HCT116 (cell line): ENCODE data around the gene COL4A1. TPM values are rescaled to one million over a fixed set of nuclear protein-coding genes. Genes with fewer than 3 reads are reported as not detected.

Experiments used
- ATAC-seq: fragments of 200-7000 bp; cut with Tn5 transposase; 2 replicates; pipeline ENCODE4 v1.9.1; 2020; ENCODE audit warnings: mild to moderate bottlenecking, moderate library complexity
- BruUV-seq: library from RNA; stranded (reverse); fragments of 400-500 nt; replicated peaks from 2 replicates; lab custom pipeline; 2021; lab: Mats Ljungman, UMichigan
- CTCF ChIA-PET: fragments of 300-600 bp; sonication (Branson Sonifier 250); formaldehyde crosslinking; loops from one replicate; lab custom pipeline; 2021; ENCODE audit warnings: antibody characterized with exemption; lab: Charles Lee
- POLR2A ChIA-PET: fragments of 300-600, 350-600 bp; sonication (Branson Sonifier 250); formaldehyde crosslinking; loops from one replicate; lab custom pipeline; 2021; ENCODE audit warnings: antibody characterized with exemption; lab: Charles Lee
- RAD21 ChIA-PET, 2 experiments: fragments of 300-600 bp; sonication (Branson Sonifier 250); formaldehyde crosslinking; loops; one replicate each; lab custom pipeline; 2023; ENCODE audit warnings: low total read pairs in 2 of 2; ENCODE audit not compliant: uncharacterized antibody in 2 of 2, unreplicated experiment in 2 of 2, low non-redundant PET in 1 of 2; lab: Charles Lee
- DNase-seq: peaks from one replicate; pipeline ENCODE4 v3.0.0-alpha.2; 2010; ENCODE audit warnings: low read depth, low spot score
- H2AFZ ChIP-seq: fragments of 200-600 bp; shearing (Covaris generic), sonication (generic); 2 replicates; pipeline ENCODE4 v1.6.1; 2017; ENCODE audit warnings: low read depth, mixed run types, mixed read lengths, antibody characterized with exemption, low read length; ENCODE audit not compliant: poor library complexity, severe bottlenecking
- H3K27ac ChIP-seq: 2 replicates; pipeline ENCODE4 v1.5.1; 2012; ENCODE audit warnings: low read depth, low read length
- H3K27me3 ChIP-seq: fragments of 200-600 bp; sonication (generic); 2 replicates; pipeline ENCODE4 v1.6.1; 2016; ENCODE audit warnings: mixed run types, low read length, mixed read lengths; ENCODE audit not compliant: insufficient read depth
- H3K36me3 ChIP-seq, 2 experiments: fragments of 200-500 bp in 1 of 2; fragments of 200-600 bp in 1 of 2; sonication (Bioruptor generic) in 1 of 2; sonication (generic) in 1 of 2; 2 replicates each; pipeline versions ENCODE4 v1.5.1 to v1.6.1; 2014 to 2016; ENCODE audit warnings: low read length in 2 of 2, inconsistent platforms in 1 of 2, mixed read lengths in 1 of 2, mixed run types in 1 of 2; ENCODE audit not compliant: insufficient read depth in 2 of 2, control insufficient read depth in 1 of 2
- H3K4me1 ChIP-seq, 2 experiments: fragments of 200-600 bp in 1 of 2; sonication (generic) in 1 of 2; 2 replicates each; pipeline versions ENCODE4 v1.5.1 to v1.6.1; 2012 to 2017; ENCODE audit warnings: low read length in 2 of 2, inconsistent platforms in 1 of 2, mild to moderate bottlenecking in 1 of 2, mixed read lengths in 1 of 2, mixed run types in 1 of 2, moderate library complexity in 1 of 2; ENCODE audit not compliant: insufficient read depth in 2 of 2, control insufficient read depth in 1 of 2
- H3K4me2 ChIP-seq: fragments of 200-600 bp; sonication (generic); 2 replicates; pipeline ENCODE4 v1.6.1; 2017; ENCODE audit warnings: mixed run types, low read length, mixed read lengths
- H3K4me3 ChIP-seq, 2 experiments: fragments of 200-600 bp in 1 of 2; sonication (generic) in 1 of 2; replicated peaks in 1 of 2; 2 replicates each; pipeline ENCODE4 v1.5.1; 2011 to 2016; ENCODE audit warnings: low read length in 2 of 2, control low read depth in 1 of 2, low read depth in 1 of 2, mild to moderate bottlenecking in 1 of 2, mixed read lengths in 1 of 2, mixed run types in 1 of 2
- H3K79me2 ChIP-seq: fragments of 200-600 bp; sonication (generic); 2 replicates; pipeline ENCODE4 v1.6.1; 2017; ENCODE audit warnings: mild to moderate bottlenecking, mixed run types, low read length, moderate library complexity, mixed read lengths; ENCODE audit not compliant: insufficient read depth
- H3K9ac ChIP-seq: fragments of 200-600 bp; sonication (generic); 2 replicates; pipeline ENCODE4 v1.6.1; 2016; ENCODE audit warnings: low read length, mixed read lengths
- H3K9me2 ChIP-seq: fragments of 200-600 bp; sonication (generic), shearing (Covaris generic); 2 replicates; pipeline ENCODE4 v1.6.1; 2017; ENCODE audit warnings: mixed run types, mild to moderate bottlenecking, moderate library complexity; ENCODE audit not compliant: insufficient read depth
- H3K9me3 ChIP-seq, 2 experiments: fragments of 200-500 bp in 1 of 2; fragments of 200-600 bp in 1 of 2; sonication (Bioruptor generic) in 1 of 2; sonication (generic) in 1 of 2; 2 replicates each; pipeline ENCODE4 v1.6.1; 2014 to 2017; ENCODE audit warnings: low read length in 2 of 2, mixed read lengths in 2 of 2, inconsistent platforms in 1 of 2, low read depth in 1 of 2, mild to moderate bottlenecking in 1 of 2, mixed run types in 1 of 2, moderate library complexity in 1 of 2; ENCODE audit not compliant: control insufficient read depth in 1 of 2, insufficient read depth in 1 of 2
- H4K20me1 ChIP-seq: fragments of 200-600 bp; sonication (generic), shearing (Covaris generic); 2 replicates; pipeline ENCODE4 v1.6.1; 2017; ENCODE audit warnings: mixed run types, mild to moderate bottlenecking, moderate library complexity; ENCODE audit not compliant: insufficient read depth
- ATF3 ChIP-seq: IDR thresholded peaks from 2 replicates; pipeline ENCODE4 v1.6.1; 2012
- CBX3 ChIP-seq: IDR thresholded peaks from 2 replicates; pipeline ENCODE4 v1.6.1; 2012; ENCODE audit warnings: low read depth
- CEBPB ChIP-seq: IDR thresholded peaks from 2 replicates; pipeline ENCODE4 v1.6.1; 2012; ENCODE audit warnings: low read depth
- CTCF ChIP-seq, 3 experiments: fragments of 200-600 bp in 1 of 3; sonication (generic) in 1 of 3; IDR thresholded peaks in 2 of 3; conservative IDR thresholded peaks in 1 of 3; 2 replicates each; pipeline ENCODE4 v1.5.1; 2012 to 2017; ENCODE audit warnings: low read depth in 2 of 3, low read length in 2 of 3, antibody characterized with exemption in 1 of 3, borderline replicate concordance in 1 of 3, control low read depth in 1 of 3, mild to moderate bottlenecking in 1 of 3, mixed read lengths in 1 of 3, mixed run types in 1 of 3, moderate library complexity in 1 of 3; ENCODE audit not compliant: insufficient read depth in 1 of 3
- EGR1 ChIP-seq: IDR thresholded peaks from 2 replicates; pipeline ENCODE4 v1.6.1; 2012; ENCODE audit warnings: low read depth
- EZH2 ChIP-seq: fragments of 200-600 bp; sonication (generic); IDR thresholded peaks from 2 replicates; pipeline ENCODE4 v1.6.1; 2017; ENCODE audit warnings: antibody characterized with exemption, mixed run types
- POLR2A ChIP-seq: IDR thresholded peaks from 2 replicates; pipeline ENCODE4 v1.7.0; 2011; ENCODE audit warnings: borderline replicate concordance; ENCODE audit not compliant: insufficient read depth, insufficient read length; ENCODE audit errors: extremely low read depth
- POLR2AphosphoS5 ChIP-seq: IDR thresholded peaks from 2 replicates; pipeline ENCODE4 v1.6.1; 2011; ENCODE audit warnings: mild to moderate bottlenecking, low read depth, low read length, moderate library complexity
- REST ChIP-seq: IDR thresholded peaks from 2 replicates; pipeline ENCODE4 v1.6.1; 2012; ENCODE audit warnings: low read depth
- SIN3A ChIP-seq: IDR thresholded peaks from 2 replicates; pipeline ENCODE4 v1.6.1; 2012; ENCODE audit warnings: low read depth
- SP1 ChIP-seq: IDR thresholded peaks from 2 replicates; pipeline ENCODE4 v1.6.1; 2012; ENCODE audit warnings: low read depth
- YY1 ChIP-seq: IDR thresholded peaks from 2 replicates; pipeline ENCODE4 v1.6.1; 2011; ENCODE audit warnings: low read length, low read depth, moderate library complexity, mild to moderate bottlenecking; ENCODE audit not compliant: insufficient replicate concordance; ENCODE audit errors: extremely low read depth
- ZFX ChIP-seq: fragments of 450-650 bp; IDR thresholded peaks from 2 replicates; pipeline ENCODE4 v1.6.1; 2017
- intact Hi-C: fragments of 100-400 bp; cut with micrococcal nuclease; formaldehyde crosslinking; loops from 2 replicates; pipeline ENCODE4 v1.10.0; 2022
- total RNA-seq: library from RNA; stranded (reverse); gene quantifications from one replicate; pipeline ENCODE4 v1.2.1, GENCODE V29; 2021; ENCODE audit not compliant: unreplicated experiment

COL4A1 gene
- total RNA-seq, 1 experiment from 2014 or later, result 0.57 TPM

- no peaks in the 10 kb centered on the region for H3K79me2 ChIP-seq
- H3K9me3 ChIP-seq, result no peaks in the 10 kb centered on the region
- no peak overlapping the region for H3K9ac ChIP-seq
- ChIA-PET RAD21 (no interaction called here), CTCF (no interaction called here), POLR2A (no interaction called here)
- BruUV-seq, result no TSS peak
- no peak overlapping the region for H3K27ac ChIP-seq
- DNase-seq (no peak), ATAC-seq (no peak)
- no peaks in the 10 kb centered on the region for H4K20me1 ChIP-seq
- no peaks in the 10 kb centered on the region for H3K36me3 ChIP-seq
- no peak overlapping the region for H3K4me3 ChIP-seq
- H2AFZ ChIP-seq, result no peak overlapping the region
- no peak for TF ChIP-seq SIN3A
- TF ChIP-seq YY1, result no peak
- no peak for TF ChIP-seq CEBPB
- no peak for TF ChIP-seq EZH2
- TF ChIP-seq EGR1, result no peak
- no peak overlapping the region for H3K4me2 ChIP-seq
- H3K27me3 ChIP-seq, result peaks cover 36% of the 10 kb centered on the region
- intact Hi-C loops, result no loop called here
- H3K9me2 ChIP-seq, result no peaks in the 10 kb centered on the region
- no peaks in the 10 kb centered on the region for H3K4me1 ChIP-seq
Observed at GRCh38 chr13:110291286-110291685, 15.7 kb downstream of the COL4A1 start.

- Histone ChIP-seq H3K9me2 (no peaks in the 10 kb centered on the region), H2AFZ (no peak overlapping the region), H4K20me1 (no peaks in the 10 kb centered on the region), H3K27ac (no peak overlapping the region), H3K9ac (no peak overlapping the region), H3K79me2 (no peaks in the 10 kb centered on the region), H3K4me2 (no peak overlapping the region), H3K36me3 (no peaks in the 10 kb centered on the region), H3K27me3 (peaks cover 31% of the 10 kb centered on the region), H3K9me3 (no peaks in the 10 kb centered on the region), H3K4me1 (no peaks in the 10 kb centered on the region), H3K4me3 (no peak overlapping the region)
- DNase-seq, result no peak
- CTCF ChIA-PET, result no interaction called here
- ATAC-seq, result no peak
- BruUV-seq, result no TSS peak
- POLR2A ChIA-PET, result no interaction called here
- intact Hi-C loops, result no loop called here
- TF ChIP-seq EGR1 (no peak), ZFX (no peak), CBX3 (no peak), REST (no peak), POLR2A (no peak), CTCF (IDR thresholded peaks at IDR 0.05 in 2 of 3, conservative IDR thresholded peaks at IDR 0.05 in 1 of 3; ENCODE audit: borderline replicate concordance in 1 of 3, insufficient read depth in 1 of 3, low read depth in 2 of 3, low read length in 2 of 3) (no peak), EZH2 (no peak), CEBPB (no peak), SP1 (no peak), ATF3 (no peak), POLR2AphosphoS5 (no peak)
- RAD21 ChIA-PET, result no interaction called here
Observed at GRCh38 chr13:110290826-110291225, 16.1 kb downstream of the COL4A1 start.
